RPMI7951 (cell line): ENCODE data around the gene RREB1. TPM values are rescaled to one million over a fixed set of nuclear protein-coding genes. Genes with fewer than 3 reads are reported as not detected.

Experiments
- DNase-seq: peaks from one replicate; pipeline ENCODE4 v3.0.0-alpha.2; 2012; ENCODE audit warnings: low read depth
- total RNA-seq: library from RNA; depleted of rRNA; stranded (reverse); fragments of >200 nt; shearing (Covaris generic); gene quantifications from 2 replicates; pipeline ENCODE4 v1.2.3, GENCODE V29; 2014

Gene RREB1
- total RNA-seq, 1 experiment from 2014 or later, result 6.0 TPM

GRCh38 chr6:7219310-7219709 is 111.5 kb downstream of the RREB1 start:
- peak; percentile 45 for DNase-seq

- no peak for DNase-seq
Measured at GRCh38 chr6:7222197-7222596, 114.4 kb downstream of the RREB1 start.

GRCh38 chr6:7224731-7225130 is 117.0 kb downstream of the RREB1 start:
- DNase-seq, result no peak

GRCh38 chr6:7228662-7229375 is 121.1 kb downstream of the RREB1 start:
- no peak for DNase-seq

- no peak for DNase-seq
Measured at GRCh38 chr6:7229376-7230326, 121.9 kb downstream of the RREB1 start.

GRCh38 chr6:7230327-7230691 is 122.5 kb downstream of the RREB1 start:
- no peak for DNase-seq

- no peak for DNase-seq
Measured at GRCh38 chr6:7230956-7231713, 123.4 kb downstream of the RREB1 start.

GRCh38 chr6:7232351-7232750 is 124.6 kb downstream of the RREB1 start:
- no peak for DNase-seq

GRCh38 chr6:7234547-7234946 is 126.8 kb downstream of the RREB1 start:
- no peak for DNase-seq

- no peak for DNase-seq
Measured at GRCh38 chr6:7235712-7236305, 128.0 kb downstream of the RREB1 start.

GRCh38 chr6:7236306-7237209 is 128.8 kb downstream of the RREB1 start:
- no peak for DNase-seq

GRCh38 chr6:7237653-7238188 is 130.0 kb downstream of the RREB1 start:
- DNase-seq, result no peak

- DNase-seq, result no peak
Measured at GRCh38 chr6:7238526-7238899, 130.8 kb downstream of the RREB1 start.

- peak; percentile 58 for DNase-seq
Measured at GRCh38 chr6:7238900-7239589, 131.3 kb downstream of the RREB1 start.

- DNase-seq, result no peak
Measured at GRCh38 chr6:7239590-7239948, 131.8 kb downstream of the RREB1 start.

- no peak for DNase-seq
Measured at GRCh38 chr6:7240351-7240750, 132.6 kb downstream of the RREB1 start.

GRCh38 chr6:7241160-7241559 is 133.4 kb downstream of the RREB1 start:
- no peak for DNase-seq

- no peak for DNase-seq
Measured at GRCh38 chr6:7241709-7242645, 134.2 kb downstream of the RREB1 start.

- no peak for DNase-seq
Measured at GRCh38 chr6:7242835-7243178, 135.0 kb downstream of the RREB1 start.
